PC-3 (cell line): Measurements from ENCODE around the gene FSTL4. TPM values are rescaled to one million over a fixed set of nuclear protein-coding genes. Genes with fewer than 3 reads are reported as not detected.

ENCODE experiments used
- ATAC-seq: fragments of 200-7000 bp; cut with Tn5 transposase; 2 replicates; pipeline ENCODE4 v1.9.1; 2020; ENCODE audit warnings: mild to moderate bottlenecking, moderate library complexity
- BruUV-seq: library from RNA; stranded (reverse); fragments of 400-500 nt; replicated peaks from 2 replicates; lab custom pipeline; 2021; lab: Mats Ljungman, UMichigan
- CTCF ChIA-PET: fragments of 300-600 bp; sonication (Branson Sonifier 250); formaldehyde crosslinking; loops from one replicate; lab custom pipeline; 2022; ENCODE audit warnings: antibody characterized with exemption; lab: Charles Lee
- POLR2A ChIA-PET: fragments of 300-600 bp; sonication (Branson Sonifier 250); formaldehyde crosslinking; loops from one replicate; lab custom pipeline; 2022; ENCODE audit warnings: antibody characterized with exemption; ENCODE audit not compliant: unreplicated experiment; lab: Charles Lee
- DNase-seq: peaks from one replicate; pipeline ENCODE4 v3.0.0-alpha.2; 2015
- H2AFZ ChIP-seq: fragments of 300-600 bp; sonication (generic); 2 replicates; pipeline ENCODE4 v1.6.0; 2016; ENCODE audit warnings: antibody characterized with exemption, low read length
- H3F3A ChIP-seq: fragments of 300-600 bp; sonication (generic); one replicate; pipeline ENCODE4 v1.6.0; 2017; ENCODE audit warnings: antibody characterized with exemption, low read length, control low read depth, mild to moderate bottlenecking; ENCODE audit not compliant: unreplicated experiment
- H3K27ac ChIP-seq: fragments of 300-600 bp; sonication (generic); 2 replicates; pipeline ENCODE4 v1.5.1; 2016; ENCODE audit warnings: mild to moderate bottlenecking, low read length
- H3K27me3 ChIP-seq: fragments of 300-600 bp; sonication (generic); 2 replicates; pipeline ENCODE4 v1.6.1; 2016; ENCODE audit warnings: low read length, mixed read lengths
- H3K36me3 ChIP-seq: fragments of 300-600 bp; sonication (generic); 2 replicates; pipeline ENCODE4 v1.6.1; 2016; ENCODE audit warnings: low read depth, mixed run types, low read length, mixed read lengths
- H3K4me1 ChIP-seq: fragments of 300-600 bp; sonication (generic); 2 replicates; pipeline ENCODE4 v1.5.1; 2016; ENCODE audit warnings: low read length; ENCODE audit not compliant: insufficient read depth
- H3K4me2 ChIP-seq: fragments of 300-600 bp; sonication (generic); 2 replicates; pipeline ENCODE4 v1.6.0; 2016; ENCODE audit warnings: low read length
- H3K4me3 ChIP-seq: fragments of 300-600 bp; sonication (generic); 2 replicates; pipeline ENCODE4 v1.5.1; 2016; ENCODE audit warnings: mild to moderate bottlenecking, low read length, mixed read lengths
- H3K79me2 ChIP-seq: fragments of 300-600 bp; sonication (generic); 2 replicates; pipeline ENCODE4 v1.6.1; 2017; ENCODE audit warnings: low read length, mixed read lengths
- H3K9ac ChIP-seq: fragments of 300-600 bp; sonication (generic); 2 replicates; pipeline ENCODE4 v1.6.0; 2016; ENCODE audit warnings: mild to moderate bottlenecking, low read length
- H3K9me2 ChIP-seq: fragments of 300-600 bp; sonication (generic); replicated peaks from 2 replicates; pipeline ENCODE4 v1.6.1; 2016; ENCODE audit warnings: mixed run types, low read length, mixed read lengths
- H3K9me3 ChIP-seq: fragments of 300-600 bp; sonication (generic); 2 replicates; pipeline ENCODE4 v1.6.1; 2016; ENCODE audit warnings: low read length, mixed read lengths
- H4K20me1 ChIP-seq: fragments of 300-600 bp; sonication (generic); 2 replicates; pipeline ENCODE4 v1.6.1; 2016; ENCODE audit warnings: low read length, mixed read lengths
- CTCF ChIP-seq: fragments of 300-600 bp; sonication (generic); conservative IDR thresholded peaks from 2 replicates; pipeline ENCODE4 v1.5.1; 2017; ENCODE audit warnings: antibody characterized with exemption, low read depth, mild to moderate bottlenecking, low read length
- EZH2 ChIP-seq: fragments of 300-600 bp; sonication (generic); IDR thresholded peaks from one replicate; pipeline ENCODE4 v1.6.1; 2017; ENCODE audit warnings: antibody characterized with exemption, mild to moderate bottlenecking, low read length; ENCODE audit not compliant: unreplicated experiment
- EZH2phosphoT487 ChIP-seq: fragments of 300-600 bp; sonication (generic); IDR thresholded peaks from 2 replicates; pipeline ENCODE4 v1.6.1; 2018; ENCODE audit warnings: mild to moderate bottlenecking, antibody characterized with exemption, low read length, borderline replicate concordance
- intact Hi-C: fragments of 100-400 bp; cut with micrococcal nuclease; formaldehyde crosslinking; loops from 2 replicates; pipeline ENCODE4 v1.9.0; 2023
- total RNA-seq: library from RNA; depleted of rRNA; stranded (reverse); fragments of >200 nt; gene quantifications from 2 replicates; pipeline ENCODE4 v1.2.3, GENCODE V29; 2014

Gene FSTL4
- total RNA-seq, 1 experiment from 2014 or later: 4.2 TPM

- Histone ChIP-seq H3F3A (no peaks in the 10 kb centered on the region), H3K79me2 (no peaks in the 10 kb centered on the region), H3K9me2 (no peaks in the 10 kb centered on the region), H3K36me3 (no peaks in the 10 kb centered on the region), H3K9ac (no peak overlapping the region), H3K4me1 (no peaks in the 10 kb centered on the region), H3K4me3 (no peak overlapping the region), H3K27me3 (no peaks in the 10 kb centered on the region), H3K9me3 (no peaks in the 10 kb centered on the region), H3K27ac (no peak overlapping the region), H4K20me1 (no peaks in the 10 kb centered on the region), H2AFZ (no peak overlapping the region), H3K4me2 (no peak overlapping the region)
- no TSS peak for BruUV-seq
- ATAC-seq (no peak), DNase-seq (no peak)
- intact Hi-C loops: no loop called here
- ChIA-PET CTCF (no interaction called here), POLR2A (no interaction called here)
- TF ChIP-seq EZH2: no peak
- no peak for TF ChIP-seq EZH2phosphoT487
- no peak for TF ChIP-seq CTCF
These were observed 78.8 kb downstream of the FSTL4 start for GRCh38 chr5:133533541-133533940.

- no peaks in the 10 kb centered on the region for H3K4me1 ChIP-seq
- no peak for DNase-seq
- no peaks in the 10 kb centered on the region for H3K9me2 ChIP-seq
- no peak for ATAC-seq
- H3K4me3 ChIP-seq: no peak overlapping the region
- H3F3A ChIP-seq: no peaks in the 10 kb centered on the region
- no peaks in the 10 kb centered on the region for H3K27me3 ChIP-seq
- POLR2A ChIA-PET: no interaction called here
- H3K36me3 ChIP-seq: no peaks in the 10 kb centered on the region
- intact Hi-C loops: no loop called here
- BruUV-seq: no TSS peak
- no peak overlapping the region for H3K27ac ChIP-seq
- no peak for TF ChIP-seq CTCF
- no peak for TF ChIP-seq EZH2phosphoT487
- TF ChIP-seq EZH2: no peak
- no peaks in the 10 kb centered on the region for H4K20me1 ChIP-seq
- no peak overlapping the region for H3K4me2 ChIP-seq
- H3K79me2 ChIP-seq: no peaks in the 10 kb centered on the region
- CTCF ChIA-PET: no interaction called here
- no peak overlapping the region for H3K9ac ChIP-seq
- no peaks in the 10 kb centered on the region for H3K9me3 ChIP-seq
- H2AFZ ChIP-seq: no peak overlapping the region
These were observed 80.7 kb downstream of the FSTL4 start for GRCh38 chr5:133531594-133531993.

GRCh38 chr5:133531178-133531577 lies 81.2 kb downstream of the FSTL4 start:
- DNase-seq: no peak
- Histone ChIP-seq H3K9me3 (no peaks in the 10 kb centered on the region), H3K9ac (no peak overlapping the region), H3K4me3 (no peak overlapping the region), H2AFZ (no peak overlapping the region), H3K27ac (no peak overlapping the region), H3K36me3 (no peaks in the 10 kb centered on the region), H3K27me3 (no peaks in the 10 kb centered on the region), H3F3A (no peaks in the 10 kb centered on the region), H3K79me2 (no peaks in the 10 kb centered on the region), H3K4me2 (no peak overlapping the region), H4K20me1 (no peaks in the 10 kb centered on the region), H3K4me1 (no peaks in the 10 kb centered on the region), H3K9me2 (no peaks in the 10 kb centered on the region)
- intact Hi-C loops: no loop called here
- ChIA-PET POLR2A (no interaction called here), CTCF (no interaction called here)
- BruUV-seq: no TSS peak
- TF ChIP-seq EZH2phosphoT487 (no peak), CTCF (no peak), EZH2 (no peak)
- ATAC-seq: no peak
